Right lobe of liver (tissue), 6 donors: ENCODE results near the gene OGFRL1. TPM values are rescaled to one million over a fixed set of nuclear protein-coding genes. Genes with fewer than 3 reads are reported as not detected.

Experiments
- ATAC-seq, 4 donors: fragments of 200-7000 bp; cut with Tn5 transposase; one replicate each; pipeline ENCODE4 v1.9.1; 2020; ENCODE audit warnings: mild to moderate bottlenecking in 4 of 4, moderate library complexity in 4 of 4
- DNase-seq, 3 donors: peaks; one replicate each; pipeline ENCODE4 v3.0.0-alpha.2; 2020
- H3K27ac ChIP-seq, 3 donors: fragments of 200-600 bp; one replicate each; pipeline ENCODE4 v1.8.0; 2022
- H3K27me3 ChIP-seq, 2 donors: fragments of 200-600 bp; one replicate each; pipeline ENCODE4 v1.8.0; 2022
- H3K36me3 ChIP-seq, 4 donors: fragments of 200-600 bp; sonication (generic) in 1 of 4; one replicate each; pipeline versions ENCODE4 v1.5.1 to v1.8.0; 2017 to 2022; ENCODE audit warnings: control low read depth in 1 of 4
- H3K4me1 ChIP-seq, 4 donors: fragments of 200-600 bp; sonication (generic) in 1 of 4; one replicate each; pipeline versions ENCODE4 v1.5.1 to v1.8.0; 2017 to 2022; ENCODE audit warnings: control low read depth in 1 of 4
- H3K4me3 ChIP-seq, 3 donors: fragments of 200-600 bp; one replicate each; pipeline ENCODE4 v1.8.0; 2022
- H3K9me3 ChIP-seq, 4 donors: fragments of 200-600 bp; sonication (generic) in 1 of 4; one replicate each; pipeline versions ENCODE4 v1.5.1 to v1.8.0; 2017 to 2022; ENCODE audit warnings: control low read depth in 1 of 4
- CTCF ChIP-seq, 4 donors: fragments of 200-600 bp in 3 of 4; fragments of 450-650 bp in 1 of 4; IDR thresholded peaks; one replicate each; pipeline versions ENCODE4 v1.5.1 to v1.8.0; 2016 to 2022; ENCODE audit warnings: antibody characterized with exemption in 4 of 4, mild to moderate bottlenecking in 2 of 4
- POLR2A ChIP-seq: fragments of 450-650 bp; IDR thresholded peaks from one replicate; pipeline ENCODE4 v1.6.1; 2017; ENCODE audit warnings: antibody characterized with exemption, mild to moderate bottlenecking
- WGBS: methylation state at CpG from one replicate; pipeline ENCODE4 v1.1.6; 2018; ENCODE audit warnings: low coverage, low lambda C conversion rate; ENCODE audit not compliant: insufficient coverage; ENCODE audit errors: missing lambda C conversion rate; 5-methylcytosine and 5-hydroxymethylcytosine counted together
- intact Hi-C, 2 donors: fragments of 100-400 bp; cut with DNase I; formaldehyde crosslinking; loops; one replicate each; pipeline versions ENCODE4 v1.11.2 to v1.14.1; 2022
- total RNA-seq, 6 experiments: library from RNA; depleted of rRNA in 2 of 6; stranded (reverse); fragments of >200 nt in 2 of 6; fragmentation: NEBNext Ultra II Directional in 3 of 6; extraction: Animal tissue kit (Norgen Biotek cat#: 25700) in 3 of 6; gene quantifications; one replicate each; pipeline versions ENCODE4 v1.1.0 to v1.2.4, GENCODE V29; 2016 to 2023
- donor health status: DM: no; HTN: yes; CAD: no.
- donor health status: DM: no; HTN: no; CAD: no.
- donor health status: DM: no; HTN: no; CAD: no.
- donor health status: DM: no; HTN: yes; CAD: no.
- donor health status: DM: no; HTN: yes; CAD: no.

The OGFRL1 gene
- total RNA-seq, 6 experiments from 2014 or later, result 1.5 to 6.9 (median 3.8) TPM

- Histone ChIP-seq H3K27ac (no peak overlapping the region), H3K9me3 (no peaks in the 10 kb centered on the region), H3K4me1 (peaks cover 0 to 8% (median 2%) of the 10 kb centered on the region in 4 donors), H3K27me3 (no peaks in the 10 kb centered on the region), H3K36me3 (no peaks in the 10 kb centered on the region), H3K4me3 (no peak overlapping the region)
- ATAC-seq, result peak; percentile 45 to 86 (median 56)
- no peak for TF ChIP-seq POLR2A
- no peak for TF ChIP-seq CTCF (IDR thresholded peaks at IDR 0.05)
- intact Hi-C loops, result no loop called here
- no peak for DNase-seq
Measured at GRCh38 chr6:71326611-71327010, 38.0 kb downstream of the OGFRL1 start.

- H3K27ac ChIP-seq, result no peak overlapping the region
- 75% methylated on average over 1 of the region's 3 CpGs for WGBS
- H3K4me3 ChIP-seq, result no peak overlapping the region
- H3K27me3 ChIP-seq, result no peaks in the 10 kb centered on the region
- no peak for TF ChIP-seq CTCF (IDR thresholded peaks at IDR 0.05)
- TF ChIP-seq POLR2A, result no peak
- peaks cover 0 to 7% (median 0%) of the 10 kb centered on the region in 4 donors for H3K4me1 ChIP-seq
- no peaks in the 10 kb centered on the region for H3K36me3 ChIP-seq
- DNase-seq, result no peak
- H3K9me3 ChIP-seq, result no peaks in the 10 kb centered on the region
- intact Hi-C loops, result no loop called here
- ATAC-seq, result no peak
Measured at GRCh38 chr6:71330501-71330900, 41.9 kb downstream of the OGFRL1 start.

GRCh38 chr6:71332012-71332411 is 43.4 kb downstream of the OGFRL1 start:
- no peak for TF ChIP-seq POLR2A
- TF ChIP-seq CTCF (IDR thresholded peaks at IDR 0.05), result no peak
- 58% methylated on average over 2 of the region's 2 CpGs for WGBS
- DNase-seq (no peak), ATAC-seq (no peak)
- Histone ChIP-seq H3K4me1 (no peaks in the 10 kb centered on the region), H3K9me3 (no peaks in the 10 kb centered on the region), H3K36me3 (no peaks in the 10 kb centered on the region), H3K27ac (no peak overlapping the region), H3K27me3 (no peaks in the 10 kb centered on the region), H3K4me3 (no peak overlapping the region)
- intact Hi-C loops, result no loop called here

GRCh38 chr6:71333050-71333449 is 44.4 kb downstream of the OGFRL1 start:
- DNase-seq (no peak), ATAC-seq (no peak)
- H3K4me1 ChIP-seq, result no peaks in the 10 kb centered on the region
- 100% methylated on average over 1 of the region's 1 CpG for WGBS
- no peaks in the 10 kb centered on the region for H3K36me3 ChIP-seq
- no peaks in the 10 kb centered on the region for H3K27me3 ChIP-seq
- TF ChIP-seq POLR2A, result no peak
- TF ChIP-seq CTCF (IDR thresholded peaks at IDR 0.05), result no peak
- no peak overlapping the region for H3K27ac ChIP-seq
- intact Hi-C loops, result no loop called here
- H3K9me3 ChIP-seq, result no peaks in the 10 kb centered on the region
- no peak overlapping the region for H3K4me3 ChIP-seq

- WGBS, result 81% methylated on average over 2 of the region's 2 CpGs
- TF ChIP-seq POLR2A (no peak), CTCF (IDR thresholded peaks at IDR 0.05) (no peak)
- Histone ChIP-seq H3K4me3 (no peak overlapping the region), H3K27me3 (no peaks in the 10 kb centered on the region), H3K9me3 (no peaks in the 10 kb centered on the region), H3K27ac (no peak overlapping the region), H3K36me3 (no peaks in the 10 kb centered on the region), H3K4me1 (no peaks in the 10 kb centered on the region)
- DNase-seq, result no peak
- ATAC-seq, result no peak
- intact Hi-C loops, result no loop called here
Measured at GRCh38 chr6:71333697-71334096, 45.1 kb downstream of the OGFRL1 start.
